Endothelial cell (in vitro differentiated cells): ENCODE results near the gene C1GALT1. TPM values are rescaled to one million over a fixed set of nuclear protein-coding genes. Genes with fewer than 3 reads are reported as not detected.
A peak's percentile ranks its signal among the peaks of the same experiment; 100 is the strongest.

ENCODE experiments used
- DNase-seq: peaks from one replicate; pipeline ENCODE4 v3.0.0; 2021; ENCODE audit warnings: low spot score
- H3K27ac Mint-ChIP-seq: one replicate; pipeline ENCODE4 v1.8.0; 2021; ENCODE audit warnings: mixed read lengths, inconsistent platforms; ENCODE audit not compliant: unreplicated experiment
- H3K27me3 Mint-ChIP-seq: one replicate; pipeline ENCODE4 v1.8.0; 2021; ENCODE audit warnings: mild to moderate bottlenecking, moderate library complexity, mixed read lengths, inconsistent platforms; ENCODE audit not compliant: unreplicated experiment
- H3K36me3 Mint-ChIP-seq: one replicate; pipeline ENCODE4 v1.8.0; 2021; ENCODE audit warnings: mild to moderate bottlenecking, low read depth, mixed read lengths, inconsistent platforms; ENCODE audit not compliant: unreplicated experiment
- H3K4me1 Mint-ChIP-seq: one replicate; pipeline ENCODE4 v1.8.0; 2021; ENCODE audit warnings: mild to moderate bottlenecking, mixed read lengths, inconsistent platforms; ENCODE audit not compliant: unreplicated experiment
- H3K4me3 Mint-ChIP-seq: one replicate; pipeline ENCODE4 v1.8.0; 2021; ENCODE audit warnings: mild to moderate bottlenecking, mixed read lengths, inconsistent platforms; ENCODE audit not compliant: unreplicated experiment
- H3K9me3 Mint-ChIP-seq: one replicate; pipeline ENCODE4 v1.8.0; 2021; ENCODE audit warnings: mixed read lengths, inconsistent platforms; ENCODE audit not compliant: unreplicated experiment
- CTCF ChIP-seq: fragments of 200-600 bp; sonication (generic); IDR thresholded peaks from one replicate; pipeline ENCODE4 v1.5.0; 2021; ENCODE audit warnings: antibody characterized with exemption; ENCODE audit not compliant: unreplicated experiment
- total RNA-seq: library from RNA; stranded (reverse); fragmentation: NEBNext Ultra II Directional; extraction: Animal tissue kit (Norgen Biotek cat#: 25700); gene quantifications from one replicate; pipeline ENCODE4 v1.2.1, GENCODE V29; 2021; ENCODE audit not compliant: unreplicated experiment

C1GALT1 gene
- total RNA-seq, 1 donor from 2014 or later: 39.7 TPM

DNA sequence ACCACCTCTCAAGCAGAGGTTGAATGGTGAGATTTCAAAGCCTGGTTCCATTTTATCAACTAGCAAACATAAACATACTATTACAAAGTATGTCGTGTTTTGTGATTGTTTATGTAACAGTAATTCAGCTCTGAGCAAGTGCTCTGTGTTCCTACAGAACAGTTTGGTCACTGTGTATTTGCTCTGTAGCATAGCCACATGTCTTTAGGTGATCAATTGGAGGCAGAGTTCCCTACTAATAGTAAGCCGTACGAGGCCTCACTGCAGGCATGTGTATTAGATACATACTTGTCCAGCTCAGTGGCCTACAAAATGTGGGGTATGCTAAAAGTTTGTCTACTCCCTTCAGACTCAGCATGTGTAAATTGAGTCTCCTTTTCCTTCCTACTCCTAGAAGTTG, 53.0 kb downstream of the C1GALT1 start:
- Mint-ChIP-seq H3K4me3 (no peak overlapping the region), H3K4me1 (peaks cover 36% of the 10 kb centered on the region), H3K9me3 (no peaks in the 10 kb centered on the region), H3K36me3 (no peaks in the 10 kb centered on the region), H3K27ac (no peak overlapping the region), H3K27me3 (no peaks in the 10 kb centered on the region)
- no peak for TF ChIP-seq CTCF
- no peak for DNase-seq

DNA sequence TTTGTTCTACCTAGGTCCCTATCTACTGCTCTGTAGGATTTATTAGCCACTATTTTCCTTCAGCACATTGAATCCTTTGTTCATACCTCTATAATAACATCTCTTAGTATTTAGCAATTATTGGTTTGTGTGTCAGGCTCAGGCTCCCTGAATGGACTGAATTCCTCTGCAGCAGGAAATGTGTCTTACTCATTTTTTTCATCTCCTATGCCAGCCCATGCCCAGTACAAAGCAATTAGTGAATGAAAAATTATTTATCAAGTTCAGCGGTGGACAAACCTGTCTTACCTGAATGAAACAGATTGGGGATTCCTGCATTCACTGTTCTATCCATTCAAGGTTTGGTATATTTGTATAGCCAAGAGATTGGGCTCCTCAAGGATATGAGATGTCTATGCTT, 53.7 kb downstream of the C1GALT1 start:
- Mint-ChIP-seq H3K4me1 (peaks cover 36% of the 10 kb centered on the region), H3K9me3 (no peaks in the 10 kb centered on the region), H3K4me3 (no peak overlapping the region), H3K36me3 (no peaks in the 10 kb centered on the region), H3K27ac (peak overlapping the region; percentile 19), H3K27me3 (no peaks in the 10 kb centered on the region)
- DNase-seq: no peak
- TF ChIP-seq CTCF: no peak

DNA sequence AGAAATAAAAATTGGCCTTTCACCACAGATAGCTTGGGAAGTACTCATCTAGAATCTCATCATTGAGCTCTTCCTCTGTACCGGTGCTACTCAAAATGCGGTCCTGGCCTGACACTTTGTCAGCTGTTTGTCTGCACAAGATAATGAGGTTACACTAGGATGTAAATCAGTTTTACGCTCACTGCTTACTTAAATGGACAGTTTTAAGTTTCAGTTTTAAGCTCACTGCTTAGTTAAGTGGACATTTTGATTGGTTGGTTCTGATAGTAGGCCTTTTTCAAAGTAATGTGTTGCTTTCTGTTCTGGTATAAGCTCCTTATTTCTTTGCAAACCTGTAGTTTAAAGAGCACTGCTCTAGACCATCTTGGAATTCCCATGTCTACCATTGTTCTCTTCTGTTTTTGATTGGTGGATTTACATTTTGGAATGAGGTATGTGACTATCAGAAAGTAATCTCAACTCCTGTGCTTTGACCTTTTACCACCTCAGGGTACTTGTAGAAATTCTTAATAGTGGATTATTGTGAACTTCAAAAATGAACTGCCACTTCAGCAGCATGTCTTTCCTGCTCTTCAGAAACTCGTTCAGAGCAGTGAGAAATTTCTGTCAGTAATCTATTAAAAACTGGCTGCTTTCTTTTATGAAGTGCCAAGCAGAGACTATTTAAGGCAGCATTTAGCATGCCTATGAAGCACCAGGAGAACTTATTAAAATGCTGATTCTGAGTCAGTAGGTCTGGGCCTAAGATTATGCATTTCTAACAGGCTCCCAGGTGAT, 55.0 kb downstream of the C1GALT1 start:
- no peak overlapping the region for H3K4me3 Mint-ChIP-seq
- H3K27ac Mint-ChIP-seq: no peak overlapping the region
- no peaks in the 10 kb centered on the region for H3K36me3 Mint-ChIP-seq
- DNase-seq: no peak
- no peaks in the 10 kb centered on the region for H3K9me3 Mint-ChIP-seq
- TF ChIP-seq CTCF: no peak
- no peaks in the 10 kb centered on the region for H3K27me3 Mint-ChIP-seq
- peaks cover 30% of the 10 kb centered on the region for H3K4me1 Mint-ChIP-seq

DNA sequence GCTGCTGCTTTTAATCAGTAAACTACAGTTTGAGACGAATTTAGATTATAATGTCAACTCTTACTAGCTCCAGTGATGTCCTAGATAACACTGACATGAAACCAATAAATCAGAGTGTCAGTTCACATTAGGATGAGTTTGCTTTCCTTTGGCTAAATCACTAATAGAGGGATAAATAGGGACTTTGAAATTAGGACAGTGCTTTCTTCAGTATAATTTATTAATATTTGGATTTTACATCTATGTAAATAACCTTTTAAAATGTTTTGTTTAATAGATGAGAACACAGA, 55.6 kb downstream of the C1GALT1 start:
- no peak for DNase-seq
- TF ChIP-seq CTCF: no peak
- no peaks in the 10 kb centered on the region for H3K9me3 Mint-ChIP-seq
- no peaks in the 10 kb centered on the region for H3K36me3 Mint-ChIP-seq
- no peak overlapping the region for H3K27ac Mint-ChIP-seq
- peaks cover 29% of the 10 kb centered on the region for H3K4me1 Mint-ChIP-seq
- no peaks in the 10 kb centered on the region for H3K27me3 Mint-ChIP-seq
- H3K4me3 Mint-ChIP-seq: no peak overlapping the region

DNA sequence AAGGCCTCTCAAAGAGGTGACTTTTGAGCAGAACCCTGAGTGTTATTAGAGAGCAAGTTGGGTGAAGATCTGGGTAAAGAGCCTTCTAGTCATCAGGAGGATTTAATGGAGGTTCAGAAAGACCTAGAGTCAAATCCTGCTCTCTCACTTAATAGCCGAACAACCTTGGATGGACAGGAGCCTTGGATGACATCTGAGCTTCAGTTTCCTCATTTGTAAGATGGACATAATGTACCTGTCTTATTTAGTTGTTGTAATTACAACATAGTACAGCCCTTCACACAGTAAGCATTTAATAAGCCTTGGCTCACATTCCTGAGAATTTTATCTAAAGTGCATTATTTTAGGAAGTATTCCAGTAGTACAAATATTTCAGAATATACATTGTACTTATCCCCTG, 57.0 kb downstream of the C1GALT1 start:
- Mint-ChIP-seq H3K4me1 (peaks cover 15% of the 10 kb centered on the region), H3K27me3 (no peaks in the 10 kb centered on the region), H3K4me3 (no peak overlapping the region), H3K36me3 (no peaks in the 10 kb centered on the region), H3K9me3 (no peaks in the 10 kb centered on the region), H3K27ac (no peak overlapping the region)
- DNase-seq: no peak
- TF ChIP-seq CTCF: no peak
